Measurements from ENCODE around the gene DMRTC1B. TPM values are rescaled to one million over a fixed set of nuclear protein-coding genes. Genes with fewer than 3 reads are reported as not detected.
A peak's percentile ranks its signal among the peaks of the same experiment; 100 is the strongest.
"Not testable (repeated sequence)": the region's sequence is repeated elsewhere in the genome, so short reads cannot be mapped to it uniquely, and the experiment has no call there.

Gene DMRTC1B
- not detected for polyA plus RNA-seq (2013, experiment 1 of 2; ENCODE audit: insufficient read length)
- not detected for polyA plus RNA-seq (2013, experiment 2 of 2; ENCODE audit: insufficient read length)

- not testable (repeated sequence) for DNase-seq
These were observed at the start of gene DMRTC1B for GRCh38 chrX:72776653-72777466. DMRTC1B (plus strand) TSS chrX:72776890; CDS start chrX:72845136, 68,246 bp downstream.

- DNase-seq, result no peak
These were observed 48.8 kb upstream of the DMRTC1B start for GRCh38 chrX:72727846-72728245.

- DNase-seq, result not testable (repeated sequence)
These were observed 43.1 kb upstream of the DMRTC1B start for GRCh38 chrX:72733636-72734035.

GRCh38 chrX:72735561-72735960 is 41.1 kb upstream of the DMRTC1B start:
- DNase-seq, result peak; percentile 79

- DNase-seq, result not testable (repeated sequence)
These were observed 31.1 kb upstream of the DMRTC1B start for GRCh38 chrX:72745546-72745945.

- not testable (repeated sequence) for DNase-seq
These were observed 28.1 kb upstream of the DMRTC1B start for GRCh38 chrX:72748545-72748944.

GRCh38 chrX:72760454-72760853 is 16.2 kb upstream of the DMRTC1B start:
- not testable (repeated sequence) for DNase-seq

GRCh38 chrX:72777467-72777790 is 739 bp downstream of the DMRTC1B start:
- not testable (repeated sequence) for DNase-seq

GRCh38 chrX:72778146-72778545 is 1.5 kb downstream of the DMRTC1B start:
- not testable (repeated sequence) for DNase-seq

GRCh38 chrX:72782560-72782959 is 5.9 kb downstream of the DMRTC1B start, which contains the start of gene FAM236B:
FAM236B (minus strand) TSS chrX:72782660; CDS start chrX:72782560, 100 bp downstream.
- not testable (repeated sequence) for DNase-seq

- DNase-seq, result not testable (repeated sequence)
These were observed 6.8 kb downstream of the DMRTC1B start for GRCh38 chrX:72783365-72783936.

- DNase-seq, result not testable (repeated sequence)
These were observed 7.3 kb downstream of the DMRTC1B start for GRCh38 chrX:72783964-72784363.

GRCh38 chrX:72788142-72788541 is 11.5 kb downstream of the DMRTC1B start:
- DNase-seq, result not testable (repeated sequence)

GRCh38 chrX:72790390-72790789 is 13.7 kb downstream of the DMRTC1B start:
- DNase-seq, result not testable (repeated sequence)

- not testable (repeated sequence) for DNase-seq
These were observed 31.4 kb downstream of the DMRTC1B start, which contains the start of gene FAM236D for GRCh38 chrX:72808110-72808509. FAM236D (minus strand) TSS chrX:72808210; CDS start chrX:72808110, 100 bp downstream.

- DNase-seq, result not testable (repeated sequence)
These were observed 54.0 kb downstream of the DMRTC1B start for GRCh38 chrX:72830701-72831100.

GRCh38 chrX:72837532-72837931 is 60.8 kb downstream of the DMRTC1B start:
- DNase-seq, result not testable (repeated sequence)

- DNase-seq, result not testable (repeated sequence)
These were observed 106.2 kb downstream of the DMRTC1B start for GRCh38 chrX:72882898-72883297.

- DNase-seq, result not testable (repeated sequence)
These were observed 113.0 kb downstream of the DMRTC1B start for GRCh38 chrX:72889740-72890139.
